Stomach (tissue), 9 donors: ENCODE results near the gene ZNF285. TPM values are rescaled to one million over a fixed set of nuclear protein-coding genes. Genes with fewer than 3 reads are reported as not detected.

Experiments
- DNase-seq, 2 donors: peaks; one replicate each; pipeline versions ENCODE4 v3.0.0 to v3.0.0-alpha.2; 2013 to 2019
- H3K27ac ChIP-seq, 5 donors: fragments of 200-600 bp in 4 of 5; sonication (generic) in 4 of 5; one replicate each; pipeline ENCODE4 v1.5.1; 2013 to 2019; ENCODE audit warnings: mild to moderate bottlenecking in 1 of 5, moderate library complexity in 1 of 5
- H3K27me3 ChIP-seq, 3 donors: fragments of 200-600 bp; sonication (generic); one replicate each; pipeline ENCODE4 v1.5.1; 2017 to 2019; ENCODE audit warnings: mixed run types in 1 of 3
- H3K36me3 ChIP-seq, 4 donors: fragments of 200-600 bp; sonication (generic); 1 replicate in 3 of 4; 2 replicates in 1 of 4; pipeline ENCODE4 v1.5.1; 2016 to 2019
- H3K4me1 ChIP-seq, 4 donors: fragments of 200-600 bp; sonication (generic); one replicate each; pipeline ENCODE4 v1.5.1; 2016 to 2019
- H3K4me3 ChIP-seq, 4 donors: fragments of 200-600 bp; sonication (generic) in 3 of 4; one replicate each; pipeline ENCODE4 v1.5.1; 2016 to 2019; ENCODE audit warnings: mild to moderate bottlenecking in 1 of 4
- H3K9me3 ChIP-seq, 4 donors: fragments of 200-600 bp; sonication (generic); one replicate each; pipeline ENCODE4 v1.5.1; 2016 to 2019
- CTCF ChIP-seq, 7 experiments: fragments of 450-650 bp in 4 of 7; fragments of 200-600 bp in 3 of 7; sonication (generic) in 3 of 7; IDR thresholded peaks; one replicate each; pipeline ENCODE4 v1.5.1; 2016 to 2019; ENCODE audit warnings: antibody characterized with exemption in 7 of 7, control low read depth in 2 of 7, mild to moderate bottlenecking in 1 of 7
- EP300 ChIP-seq: sonication (generic); formaldehyde crosslinking; IDR thresholded peaks from one replicate; pipeline ENCODE4 v1.6.1; 2017; ENCODE audit warnings: antibody characterized with exemption
- POLR2A ChIP-seq, 4 donors: fragments of 450-650 bp; IDR thresholded peaks; one replicate each; pipeline ENCODE4 v1.6.1; 2016; ENCODE audit warnings: antibody characterized with exemption in 4 of 4, control low read depth in 2 of 4, mild to moderate bottlenecking in 1 of 4, moderate library complexity in 1 of 4
- POLR2AphosphoS5 ChIP-seq, 3 donors: sonication (generic); formaldehyde crosslinking; IDR thresholded peaks; one replicate each; pipeline ENCODE4 v1.6.1; 2016; ENCODE audit warnings: antibody characterized with exemption in 3 of 3
- WGBS, 5 donors: extraction: QIAGEN DNeasy Blood & Tissue Kit in 3 of 5; methylation state at CpG; one replicate each; pipeline versions ENCODE4 v1.1.5 to v1.1.7; 2013 to 2018; 5-methylcytosine and 5-hydroxymethylcytosine counted together
- intact Hi-C: fragments of 100-400 bp; cut with DNase I; formaldehyde crosslinking; loops from one replicate; pipeline ENCODE4 v1.15.1; 2023; ENCODE audit warnings: low total_unique reads
- polyA plus RNA-seq, 3 donors: library from polyadenylated mRNA; stranded (reverse); fragments of 200-250 nt; gene quantifications; one replicate each; pipeline ENCODE4 v1.2.3, GENCODE V29; 2013
- total RNA-seq, 5 donors: library from RNA; depleted of rRNA; stranded (reverse); fragments of >200 nt; gene quantifications; one replicate each; pipeline versions ENCODE4 v1.1.0 to v1.2.3, GENCODE V29; 2014 to 2016
- donor health status: healthy with polysubstance abuse.
- donor health status: Bipolar disorder and iron deficiency.
- donor health status: healthy.

The ZNF285 gene
- total and polyA plus RNA-seq, 8 donors = 0.25 to 5.0 (median 0.74) TPM

- peaks cover 6 to 13% (median 12%) of the 10 kb centered on the region in 4 donors for H3K4me1 ChIP-seq
- peak; percentile 48 to 79 (median 75) for TF ChIP-seq POLR2AphosphoS5 (IDR thresholded peaks at IDR 0.05)
- TF ChIP-seq CTCF (IDR thresholded peaks at IDR 0.05) = no peak
- intact Hi-C loops = no loop called here
- no peaks in the 10 kb centered on the region for H3K36me3 ChIP-seq
- peak; percentile 90 to 98 for DNase-seq
- H3K4me3 ChIP-seq = peak within 1 kb of the TSS; percentile 59 to 63 (median 60)
- WGBS, 5 donors = 1 to 7% (median 4%) methylated on average over 27 to 38 of the region's 38 CpGs
- no peaks in the 10 kb centered on the region for H3K27me3 ChIP-seq
- peaks cover 0 to 31% (median 13%) of the 10 kb centered on the region in 4 donors for H3K9me3 ChIP-seq
- H3K27ac ChIP-seq = peak within 1 kb of the TSS; percentile 60 to 75 (median 70)
Measured at GRCh38 chr19:44356383-44357111, 44.9 kb downstream of the ZNF285 start, which contains the start of gene ZNF112. ZNF112 (minus strand) TSS chr19:44356680; CDS start chr19:44340539, 16,141 bp downstream.

- DNase-seq = no peak
- Histone ChIP-seq H3K9me3 (peaks cover 12 to 99% (median 77%) of the 10 kb centered on the region in 4 donors), H3K4me3 (no peak overlapping the region), H3K27ac (no peak overlapping the region), H3K27me3 (no peaks in the 10 kb centered on the region), H3K4me1 (no peaks in the 10 kb centered on the region), H3K36me3 (peaks cover 0 to 48% (median 21%) of the 10 kb centered on the region in 4 donors)
- WGBS, 5 donors = 86 to 93% (median 88%) methylated on average over 4 of the region's 4 CpGs
- intact Hi-C loops = no loop called here
- TF ChIP-seq POLR2A (IDR thresholded peaks at IDR 0.05) (no peak), CTCF (IDR thresholded peaks at IDR 0.05) (no peak), EP300 (no peak), POLR2AphosphoS5 (IDR thresholded peaks at IDR 0.05) (no peak)
Measured at GRCh38 chr19:44346556-44346955, 54.9 kb downstream of the ZNF285 start.

GRCh38 chr19:44345959-44346358 is 55.4 kb downstream of the ZNF285 start:
- intact Hi-C loops = no loop called here
- WGBS, 5 donors = 89 to 96% (median 94%) methylated on average over 4 of the region's 4 CpGs

GRCh38 chr19:44344255-44344654 is 57.2 kb downstream of the ZNF285 start:
- Histone ChIP-seq H3K27me3 (no peaks in the 10 kb centered on the region), H3K9me3 (peaks cover 12 to 97% (median 74%) of the 10 kb centered on the region in 4 donors), H3K36me3 (peaks cover 9 to 67% (median 42%) of the 10 kb centered on the region in 4 donors), H3K27ac (no peak overlapping the region), H3K4me3 (no peak overlapping the region), H3K4me1 (no peaks in the 10 kb centered on the region)
- 38 to 89% (median 47%) methylated on average over 1 of the region's 1 CpG for WGBS, 5 donors
- DNase-seq = no peak
- TF ChIP-seq CTCF (IDR thresholded peaks at IDR 0.05) (no peak), POLR2A (IDR thresholded peaks at IDR 0.05) (no peak), POLR2AphosphoS5 (IDR thresholded peaks at IDR 0.05) (no peak), EP300 (no peak)
- intact Hi-C loops = no loop called here

More at GRCh38 chr19:44345959-44346358, 55.4 kb downstream of the ZNF285 start:
- peaks cover 1 to 54% (median 25%) of the 10 kb centered on the region in 4 donors for H3K36me3 ChIP-seq
- no peak for DNase-seq
- no peak overlapping the region for H3K27ac ChIP-seq
- peaks cover 12 to 98% (median 77%) of the 10 kb centered on the region in 4 donors for H3K9me3 ChIP-seq
- H3K4me1 ChIP-seq = no peaks in the 10 kb centered on the region
- H3K27me3 ChIP-seq = no peaks in the 10 kb centered on the region
- TF ChIP-seq CTCF (IDR thresholded peaks at IDR 0.05) = no peak
- TF ChIP-seq POLR2AphosphoS5 (IDR thresholded peaks at IDR 0.05) = no peak
- TF ChIP-seq EP300 = no peak
- no peak for TF ChIP-seq POLR2A (IDR thresholded peaks at IDR 0.05)
- no peak overlapping the region for H3K4me3 ChIP-seq
